G401 (cell line): ENCODE results near the gene EI24. TPM values are rescaled to one million over a fixed set of nuclear protein-coding genes. Genes with fewer than 3 reads are reported as not detected.
A peak's percentile ranks its signal among the peaks of the same experiment; 100 is the strongest.
"Not testable (repeated sequence)": the region's sequence is repeated elsewhere in the genome, so short reads cannot be mapped to it uniquely, and the experiment has no call there.

Source experiments
- DNase-seq: peaks from one replicate; pipeline ENCODE4 v3.0.0-alpha.2; 2015; ENCODE audit warnings: low spot score
- in situ Hi-C: cut with HindIII; loops from 2 replicates; pipeline ENCODE4 v1.10.0; 2016; ENCODE audit warnings: low sequenced_read_pairs, mixed read lengths
- total RNA-seq: library from RNA; depleted of rRNA; stranded (reverse); fragments of >200 nt; shearing (Covaris generic); gene quantifications from 2 replicates; pipeline ENCODE4 v1.2.3, GENCODE V29; 2014; rRNA removed

EI24 gene
- 49.4 and 50.5 TPM in 2 replicates for total RNA-seq

DNA sequence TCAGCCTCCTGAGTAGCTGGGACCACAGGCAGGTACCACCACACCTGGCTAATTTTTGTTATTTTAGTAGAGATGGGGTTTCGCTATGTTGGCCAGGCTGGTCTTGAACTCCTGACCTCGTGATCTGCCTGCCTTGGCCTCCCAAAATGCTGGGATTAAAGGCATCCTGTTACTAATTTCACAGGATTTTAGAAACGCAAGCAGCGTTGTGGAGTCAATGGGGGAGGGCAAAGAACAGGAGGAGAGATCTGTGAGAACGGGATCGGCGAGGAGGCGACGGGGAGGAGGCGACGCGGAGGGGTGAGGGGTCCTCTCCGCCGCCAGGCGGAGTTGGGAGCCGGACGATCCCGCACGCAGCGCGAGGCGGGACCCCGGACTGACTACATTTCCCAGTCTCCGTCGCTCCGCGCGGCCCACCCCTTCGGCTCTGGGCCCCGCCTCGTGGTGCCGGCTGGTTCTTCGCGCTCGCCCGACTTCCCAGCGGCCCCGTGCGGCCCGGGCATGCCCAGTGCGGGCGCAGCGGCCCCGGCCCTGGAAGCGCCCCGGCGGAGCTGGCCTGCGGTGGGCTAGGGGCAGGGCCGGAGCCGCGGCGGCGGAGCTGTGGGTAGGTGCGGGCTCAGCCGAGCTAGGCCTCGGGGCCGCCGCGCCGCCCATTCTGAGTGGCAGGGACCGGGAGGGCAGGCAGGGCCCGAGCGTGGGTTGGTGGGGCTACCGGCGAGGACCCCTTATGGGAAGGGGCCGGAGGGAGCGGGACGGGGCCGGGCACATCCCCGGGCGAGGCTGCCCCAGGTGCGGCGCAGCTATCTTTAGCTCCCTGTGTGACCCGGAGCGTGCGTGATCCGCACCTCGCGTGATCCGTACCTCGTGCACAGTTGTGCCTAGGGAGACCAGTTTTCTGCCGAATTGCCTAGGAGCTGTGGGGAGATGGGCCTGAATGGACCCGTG is at the start of gene EI24:
TSS of gene EI24 (plus strand) at position 508 of the 945 bp plus-strand sequence. CDS start 3,051 bp downstream, outside the sequence.
- peak; percentile 89 for DNase-seq
- in situ Hi-C loops, result no loop called here

DNA sequence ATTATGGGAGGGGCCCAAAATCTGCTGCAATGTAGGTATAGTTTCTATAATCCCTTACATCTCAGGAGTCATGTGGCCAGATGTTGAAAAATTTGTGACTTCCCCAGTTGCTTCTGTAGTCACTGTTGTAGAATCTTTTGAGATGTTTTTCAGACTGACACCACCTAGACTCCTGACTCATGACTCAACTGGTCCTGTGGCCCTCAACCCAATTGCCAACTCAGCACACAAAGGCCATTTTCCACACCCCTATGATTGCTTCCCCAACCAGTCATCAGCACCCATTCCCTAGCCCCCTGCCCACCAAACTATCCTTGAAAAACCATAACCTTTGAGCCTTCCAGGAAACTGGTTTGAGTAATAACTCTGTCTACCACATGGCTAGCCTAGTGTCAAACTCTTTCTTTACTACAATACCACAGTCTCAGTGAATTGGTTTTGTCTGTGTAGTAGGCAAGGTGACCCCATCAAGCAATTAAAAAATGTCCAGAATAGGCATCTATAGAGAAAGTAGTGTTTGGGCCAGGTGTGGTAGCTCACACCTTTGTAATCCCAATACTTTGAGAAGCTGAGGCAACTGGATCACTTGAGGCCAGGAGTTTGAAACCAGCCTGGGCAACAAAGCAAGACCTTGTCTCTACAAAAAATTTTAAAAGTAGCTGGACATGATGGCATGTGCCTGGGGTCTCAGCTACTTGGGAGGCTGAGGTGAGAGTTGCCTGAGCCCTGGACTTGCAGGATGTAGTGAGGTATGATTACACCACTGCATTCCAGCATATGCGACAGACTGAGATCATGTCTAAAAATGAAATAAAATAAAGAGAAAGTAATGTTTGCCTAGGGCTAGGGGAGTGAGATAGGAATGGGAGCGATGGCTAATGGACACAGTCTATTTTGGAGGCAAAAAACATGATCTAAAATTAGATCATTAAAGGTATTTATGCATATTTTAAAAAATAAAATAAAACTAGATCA is 49.1 kb upstream of the EI24 start:
- DNase-seq, result no peak
- in situ Hi-C loops, result no loop called here

DNA sequence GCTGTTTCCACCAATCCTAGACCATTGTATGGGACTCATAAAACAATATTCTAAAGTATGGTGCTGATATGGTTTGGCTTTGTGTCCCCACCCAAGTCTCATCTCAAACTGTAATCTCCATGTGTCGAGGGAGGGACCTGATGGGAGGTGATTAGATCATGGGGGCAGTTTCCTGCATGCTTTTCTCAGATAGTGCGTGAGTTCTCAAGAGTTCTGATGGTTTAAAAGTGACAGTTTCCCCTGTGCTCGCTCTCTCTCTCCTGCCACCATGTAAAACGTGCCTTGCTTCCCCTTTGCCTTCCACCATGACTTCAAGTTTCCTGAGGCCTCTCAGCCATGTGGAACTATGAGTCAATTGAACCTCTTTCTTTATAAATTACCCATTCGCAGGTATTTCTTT is 44.0 kb upstream of the EI24 start:
- no peak for DNase-seq
- in situ Hi-C loops, result no loop called here

DNA sequence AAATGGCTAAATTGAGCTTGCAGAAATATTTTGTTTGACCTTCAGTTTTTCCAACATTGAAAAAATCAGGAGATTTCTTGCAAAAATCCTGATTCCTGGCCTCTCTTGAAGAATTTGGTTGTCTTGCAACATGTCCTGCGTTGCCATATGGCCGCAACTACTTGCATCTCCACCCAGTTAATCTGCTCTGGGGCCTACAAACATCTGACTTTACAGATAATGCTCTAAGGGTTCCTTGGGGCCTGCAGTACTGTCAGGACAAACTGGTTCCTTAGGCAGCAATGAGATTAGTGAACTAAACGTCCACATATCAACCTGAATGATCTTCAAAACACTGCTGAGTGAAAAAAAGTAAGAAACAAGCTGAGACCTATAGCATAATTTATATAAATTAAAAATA is 36.6 kb upstream of the EI24 start:
- in situ Hi-C loops, result no loop called here
- DNase-seq, result no peak

DNA sequence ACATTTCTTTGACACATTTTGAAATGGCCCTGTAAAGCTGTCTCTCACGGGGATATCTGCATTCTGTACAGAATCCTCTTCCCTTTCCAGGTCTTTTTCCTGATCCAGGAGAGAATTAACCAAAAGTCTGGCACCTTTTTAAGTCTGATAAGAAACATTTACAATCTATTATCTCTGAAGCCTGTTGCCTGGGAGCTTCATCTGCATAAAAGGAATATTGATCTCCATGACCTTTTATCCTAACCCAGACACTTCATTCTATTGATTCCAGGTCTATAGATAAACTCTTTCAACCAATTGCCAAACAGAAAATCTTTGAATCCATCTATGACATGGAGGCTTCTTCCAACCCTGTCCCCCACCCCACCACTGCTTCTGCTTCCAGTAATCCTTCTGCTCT is 33.7 kb upstream of the EI24 start:
- no peak for DNase-seq
- in situ Hi-C loops, result no loop called here

DNA sequence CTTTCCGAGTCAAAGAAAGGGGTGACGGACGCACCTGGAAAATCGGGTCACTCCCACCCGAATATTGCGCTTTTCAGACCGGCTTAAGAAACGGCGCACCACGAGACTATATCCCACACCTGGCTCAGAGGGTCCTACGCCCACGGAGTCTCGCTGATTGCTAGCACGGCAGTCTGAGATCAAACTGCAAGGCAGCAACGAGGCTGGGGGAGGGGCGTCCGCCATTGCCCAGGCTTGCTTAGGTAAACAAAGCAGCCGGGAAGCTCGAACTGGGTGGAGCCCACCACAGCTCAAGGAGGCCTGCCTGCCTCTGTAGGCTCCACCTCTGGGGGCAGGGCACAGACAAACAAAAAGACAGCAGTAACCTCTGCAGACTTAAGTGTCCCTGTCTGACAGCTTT is 32.4 kb upstream of the EI24 start:
- in situ Hi-C loops, DNase-seq: not testable (repeated sequence)

DNA sequence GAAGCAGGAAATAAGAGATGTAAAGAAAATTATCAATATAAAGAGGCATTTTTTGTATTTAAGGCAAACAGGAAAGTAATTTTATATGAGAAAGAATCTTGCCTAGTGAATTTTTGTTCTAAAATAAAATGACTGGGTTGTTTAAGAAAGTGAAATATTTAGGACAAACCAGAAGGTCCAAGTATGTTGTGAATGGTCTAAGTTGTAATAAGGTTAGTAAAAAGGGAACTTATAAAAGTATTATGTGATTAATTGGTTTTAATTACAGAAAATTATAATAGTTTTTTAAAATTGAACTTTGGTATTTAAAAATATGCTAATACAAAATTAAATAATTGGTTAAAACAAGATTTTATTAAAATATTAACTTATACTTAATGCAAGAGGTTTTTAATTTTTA is 26.6 kb upstream of the EI24 start:
- in situ Hi-C loops, result no loop called here
- DNase-seq, result no peak

DNA sequence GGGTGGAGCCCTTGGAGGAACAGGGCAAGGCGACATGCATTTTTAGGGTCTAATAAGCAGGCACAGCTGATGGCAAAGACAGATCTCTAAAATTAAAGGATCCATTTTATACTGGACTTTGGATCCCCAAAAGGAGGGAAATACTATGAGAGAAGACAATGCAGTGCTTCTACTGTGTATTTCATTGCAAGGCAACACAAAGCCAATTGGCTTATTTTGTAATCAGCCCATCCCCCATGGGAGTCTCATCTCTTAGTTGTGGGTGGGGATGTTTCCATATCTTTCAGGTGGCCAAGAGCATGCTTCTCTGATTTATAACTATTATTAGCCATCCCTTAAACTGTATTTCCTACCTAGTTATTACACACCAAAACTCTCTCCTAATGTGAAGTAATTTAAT is 18.5 kb upstream of the EI24 start:
- no peak for DNase-seq
- in situ Hi-C loops, result no loop called here

DNA sequence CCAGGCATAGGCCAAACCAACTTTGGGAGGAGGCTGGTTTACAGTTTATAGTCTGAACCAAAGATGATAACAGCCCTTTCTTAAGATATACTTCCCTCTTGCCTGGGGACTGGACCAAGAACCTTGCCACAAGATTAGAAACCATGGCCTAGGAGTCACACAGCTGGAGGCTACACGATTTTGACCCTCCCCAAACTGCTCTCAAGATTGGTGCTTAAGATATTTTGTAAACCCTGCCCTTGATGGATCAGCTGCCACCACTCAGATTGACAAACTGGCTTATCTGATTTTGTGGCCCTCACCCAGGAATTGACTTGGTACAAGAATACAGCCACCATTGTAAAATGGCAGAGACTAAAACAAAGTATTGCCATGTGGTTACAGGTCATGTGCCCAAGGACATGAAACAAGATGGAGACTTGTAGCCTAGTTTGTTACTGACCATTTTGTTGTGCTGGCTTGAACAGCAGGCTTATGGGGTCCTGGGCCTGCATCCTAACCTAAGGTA is 17.4 kb upstream of the EI24 start:
- in situ Hi-C loops, result no loop called here
- DNase-seq, result no peak

DNA sequence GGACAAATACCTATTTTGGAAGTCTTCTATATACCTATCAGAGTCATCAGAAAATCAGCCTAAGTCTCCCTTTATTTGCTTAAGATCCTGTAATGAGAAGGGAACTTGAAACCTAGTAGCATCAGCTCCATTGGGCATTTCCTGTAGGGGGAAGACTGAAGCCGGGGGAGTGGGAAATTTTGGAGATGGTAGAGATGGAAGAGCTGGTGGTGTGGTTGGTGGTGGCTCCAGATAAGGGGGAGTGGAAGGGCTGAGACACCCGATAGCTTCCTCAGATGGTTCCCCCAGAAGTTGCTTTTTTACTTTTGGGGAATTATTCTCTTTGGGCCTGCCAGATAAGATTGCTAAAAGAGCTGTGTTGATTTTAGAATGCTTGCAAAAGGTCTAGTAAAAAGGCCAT is 16.4 kb upstream of the EI24 start:
- no peak for DNase-seq
- in situ Hi-C loops, result no loop called here

DNA sequence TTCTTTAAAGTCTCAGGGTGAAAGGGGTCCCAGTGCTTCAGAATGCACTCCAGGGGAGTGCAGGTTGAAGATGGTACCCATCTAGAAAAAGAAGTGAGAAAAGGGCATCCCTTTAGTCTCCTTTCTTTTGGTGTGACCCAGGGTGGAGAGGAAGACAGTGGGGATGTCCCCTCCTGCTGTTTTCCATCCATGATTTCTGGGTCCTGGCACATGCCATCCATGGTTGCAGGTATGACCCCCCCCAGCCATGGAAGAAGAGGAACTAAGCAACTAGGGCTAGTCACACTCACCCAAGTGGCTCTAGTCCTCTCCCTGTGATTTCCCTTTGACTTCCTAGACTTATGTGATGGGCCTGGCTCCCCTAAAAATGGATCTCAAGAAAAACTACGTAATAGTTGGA is 15.9 kb upstream of the EI24 start:
- in situ Hi-C loops, result no loop called here
- no peak for DNase-seq

DNA sequence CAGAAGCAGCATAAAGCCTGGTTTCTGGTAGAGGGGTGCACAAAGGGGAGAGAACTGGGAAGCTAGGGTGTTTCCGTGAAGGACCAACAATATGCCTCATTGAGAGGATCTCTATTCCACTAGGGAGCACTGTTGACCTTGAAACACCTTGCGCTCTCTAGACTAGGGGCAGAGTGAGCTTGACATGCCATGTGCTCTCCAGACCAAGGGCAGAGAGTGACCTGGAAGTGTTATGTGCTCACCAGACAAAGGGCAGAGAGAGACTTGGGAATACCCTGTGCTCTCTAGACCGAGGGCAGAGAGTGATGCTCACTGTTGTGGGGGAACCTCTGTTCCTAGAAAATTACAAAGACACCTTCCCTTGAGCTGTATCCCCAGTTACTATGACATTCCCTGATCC is 15.2 kb upstream of the EI24 start:
- DNase-seq, result no peak
- in situ Hi-C loops, result no loop called here

DNA sequence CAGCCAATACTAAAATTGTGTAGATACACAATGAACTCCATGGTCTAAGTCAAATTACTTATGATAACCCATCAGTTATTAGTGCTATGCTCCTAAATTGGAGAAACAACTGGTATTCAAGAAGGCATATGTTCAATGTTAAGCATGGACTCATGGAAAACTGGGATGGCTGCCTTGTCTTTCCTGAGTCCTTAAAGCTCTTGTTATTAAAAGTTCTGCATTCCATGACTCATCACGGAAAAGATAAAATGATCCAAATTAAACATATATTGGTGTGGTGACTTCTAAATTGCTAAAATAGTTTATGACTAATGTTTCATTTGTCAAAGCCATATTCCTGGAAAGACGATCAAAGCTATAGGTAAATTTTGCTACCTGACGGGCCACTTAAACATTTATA is 9.4 kb upstream of the EI24 start:
- in situ Hi-C loops, result no loop called here
- no peak for DNase-seq

DNA sequence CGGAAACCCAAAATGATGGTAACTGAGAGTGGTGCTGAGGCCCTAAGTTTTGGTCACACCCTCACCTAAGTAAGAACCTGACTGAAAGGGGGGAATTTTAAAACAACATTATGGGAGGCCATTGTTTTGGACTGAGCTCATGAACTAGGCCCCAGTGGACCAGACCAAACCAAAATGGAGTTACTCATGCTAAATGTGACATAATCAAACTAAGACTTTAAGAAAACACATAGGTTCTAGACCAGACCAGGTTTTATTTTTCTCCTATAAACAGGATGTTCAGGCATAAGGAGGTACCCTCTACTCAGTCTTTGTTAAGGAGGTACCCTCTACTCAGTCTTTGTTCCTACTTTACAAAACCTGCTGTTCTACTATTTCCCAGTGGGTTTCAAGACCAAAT is 7.4 kb upstream of the EI24 start:
- no peak for DNase-seq
- in situ Hi-C loops, result no loop called here

DNA sequence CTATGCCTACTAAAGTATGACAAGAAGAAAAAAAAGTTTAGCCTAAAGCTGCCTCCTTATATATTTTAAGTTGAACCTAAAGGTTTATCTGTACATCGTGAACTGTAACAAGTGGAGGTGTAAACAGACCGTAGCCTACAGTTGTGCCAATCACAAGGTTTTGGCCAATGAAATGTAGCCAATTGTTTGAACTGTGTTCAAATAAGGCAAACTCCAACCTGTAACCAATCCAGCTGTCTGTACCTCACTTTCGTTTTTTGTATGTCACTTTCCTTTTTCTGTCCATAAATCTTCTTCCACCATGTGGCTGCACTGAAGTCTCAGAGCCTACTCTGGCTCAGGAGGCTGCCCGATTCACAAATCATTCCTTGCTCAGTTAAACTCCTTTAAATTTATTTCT is 6.8 kb upstream of the EI24 start:
- in situ Hi-C loops, result no loop called here
- DNase-seq, result no peak

DNA sequence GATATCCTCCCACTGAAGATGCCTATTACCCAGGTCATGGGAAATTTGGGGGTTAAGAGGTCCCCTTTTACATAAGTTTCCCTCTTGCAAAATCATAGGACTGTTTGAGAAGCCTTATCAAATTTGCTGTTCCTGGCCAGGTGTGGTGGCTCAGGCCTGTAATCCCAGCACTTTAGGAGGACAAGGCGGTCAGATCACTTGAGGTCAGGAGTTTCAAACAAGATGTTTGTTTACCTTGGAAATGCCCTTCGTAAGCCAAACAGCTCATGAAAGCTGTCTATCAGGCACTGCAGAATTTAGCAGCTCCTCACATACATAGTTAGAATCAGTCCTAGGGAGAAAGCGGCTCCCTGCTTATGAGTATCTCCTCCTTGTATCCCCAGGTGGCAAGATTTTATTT is 4.9 kb upstream of the EI24 start:
- in situ Hi-C loops, result no loop called here

DNA sequence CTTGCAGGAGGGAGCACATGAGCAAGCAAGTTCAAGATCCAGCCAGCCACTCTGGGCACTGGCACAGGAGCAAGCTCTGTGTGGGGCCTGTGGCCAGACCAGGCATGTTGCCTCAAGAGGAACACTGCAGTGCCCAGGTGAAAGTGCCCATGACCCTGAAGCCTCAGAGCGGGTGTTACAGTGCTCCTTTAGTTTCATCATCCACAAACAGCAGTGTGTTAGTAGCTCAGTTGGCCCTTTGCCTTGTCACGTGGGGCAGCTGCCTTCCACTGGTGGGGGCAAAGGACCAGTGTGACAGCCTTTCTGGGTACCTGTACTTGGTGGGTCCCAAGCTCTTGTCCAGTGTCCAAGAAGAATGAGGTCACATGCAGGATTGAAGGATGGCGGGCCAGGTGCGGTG is 3.0 kb upstream of the EI24 start:
- DNase-seq, result no peak
- in situ Hi-C loops, result no loop called here

More for the DNA sequence above, 4.9 kb upstream of the EI24 start:
- no peak for DNase-seq

DNA sequence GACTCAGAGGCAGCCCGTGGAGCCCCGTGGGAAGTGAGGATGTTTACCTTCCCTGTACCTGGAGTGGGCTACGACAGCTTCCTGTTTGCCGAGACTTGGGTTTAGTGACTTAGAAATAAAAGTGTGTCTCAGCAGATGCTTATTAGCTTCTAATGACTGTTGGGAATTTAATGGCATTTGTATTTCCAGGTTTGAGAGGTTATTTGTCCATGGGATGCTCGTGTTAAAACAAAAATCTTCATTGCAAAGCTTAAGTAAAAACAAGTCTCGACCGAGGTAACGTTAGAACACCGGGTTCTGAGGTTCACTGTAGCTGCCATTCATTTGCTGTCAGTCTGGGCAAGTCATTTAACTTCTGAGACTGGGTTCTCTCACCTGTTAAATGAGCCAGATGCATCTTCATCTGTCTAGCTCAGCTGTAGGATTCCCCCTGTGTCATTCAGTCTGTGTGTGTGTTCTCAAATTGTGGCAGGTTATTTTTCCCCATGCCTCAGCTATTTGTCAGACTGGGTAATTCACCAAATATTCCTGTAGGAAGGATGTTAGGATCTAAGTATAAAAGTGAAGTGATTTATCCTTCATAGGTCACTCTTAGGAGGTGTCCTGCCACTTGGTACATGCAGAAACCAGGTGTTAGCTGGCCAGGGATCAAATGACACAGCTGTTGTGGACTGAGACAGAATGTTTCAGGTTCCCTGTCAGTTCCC is 791 bp downstream of the EI24 start:
- DNase-seq, result peak; percentile 40
- in situ Hi-C loops, result no loop called here

DNA sequence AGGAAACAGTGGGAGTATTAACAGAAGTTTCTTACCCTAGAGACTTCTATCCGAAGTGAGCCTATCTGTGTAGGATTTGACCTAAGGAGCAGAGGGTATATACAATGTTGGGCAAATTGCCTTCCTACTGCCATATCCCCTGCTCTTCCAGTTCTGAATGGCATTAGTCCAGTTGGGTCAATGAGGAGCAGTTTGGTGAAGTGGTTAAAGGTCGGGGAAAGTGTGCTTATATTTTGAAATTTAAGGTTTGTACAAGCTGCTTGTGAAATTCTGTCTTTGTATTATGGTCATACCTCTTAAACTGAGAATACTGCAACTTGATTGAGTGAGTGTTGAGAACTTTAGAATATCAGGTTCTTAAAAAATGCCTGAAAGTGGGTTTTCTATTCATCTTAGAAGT is 1.7 kb downstream of the EI24 start:
- no peak for DNase-seq
- in situ Hi-C loops, result no loop called here
